Body of pancreas (tissue), 4 donors: ENCODE data around the gene USF3.

Experiments used
- POLR2A ChIP-seq, 3 donors: fragments of 450-650 bp; IDR thresholded peaks; one replicate each; pipeline ENCODE4 v1.6.1; 2016; ENCODE audit warnings: antibody characterized with exemption in 3 of 3, mild to moderate bottlenecking in 2 of 3
- TF ChIP-seq, protein P1 (sequence below), 7 experiments: fragments of 450-650 bp in 4 of 7; fragments of 200-600 bp in 3 of 7; sonication (generic) in 3 of 7; IDR thresholded peaks; one replicate each; pipeline ENCODE4 v1.5.1; 2016 to 2019; ENCODE audit warnings: antibody characterized with exemption in 7 of 7

DNA sequence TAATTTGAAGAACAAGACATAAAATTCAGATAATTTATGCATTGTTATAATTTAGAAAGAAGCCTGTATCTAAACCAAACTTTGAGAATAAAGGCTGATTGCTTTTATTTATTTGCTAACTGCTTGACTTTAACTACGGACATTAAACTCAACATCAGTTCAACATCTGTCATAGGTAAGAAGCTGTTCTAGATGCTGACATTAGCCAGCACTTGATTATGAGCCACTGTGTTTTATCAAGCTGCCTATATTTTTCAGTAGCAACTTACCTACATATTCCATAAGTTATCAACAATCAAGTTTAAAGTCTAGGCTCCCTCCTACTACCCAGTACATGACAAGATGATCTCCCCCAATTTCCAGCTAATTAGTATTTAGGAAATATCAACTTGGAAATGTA is 42.1 kb downstream of the USF3 start:
- TF ChIP-seq, protein P1, sequence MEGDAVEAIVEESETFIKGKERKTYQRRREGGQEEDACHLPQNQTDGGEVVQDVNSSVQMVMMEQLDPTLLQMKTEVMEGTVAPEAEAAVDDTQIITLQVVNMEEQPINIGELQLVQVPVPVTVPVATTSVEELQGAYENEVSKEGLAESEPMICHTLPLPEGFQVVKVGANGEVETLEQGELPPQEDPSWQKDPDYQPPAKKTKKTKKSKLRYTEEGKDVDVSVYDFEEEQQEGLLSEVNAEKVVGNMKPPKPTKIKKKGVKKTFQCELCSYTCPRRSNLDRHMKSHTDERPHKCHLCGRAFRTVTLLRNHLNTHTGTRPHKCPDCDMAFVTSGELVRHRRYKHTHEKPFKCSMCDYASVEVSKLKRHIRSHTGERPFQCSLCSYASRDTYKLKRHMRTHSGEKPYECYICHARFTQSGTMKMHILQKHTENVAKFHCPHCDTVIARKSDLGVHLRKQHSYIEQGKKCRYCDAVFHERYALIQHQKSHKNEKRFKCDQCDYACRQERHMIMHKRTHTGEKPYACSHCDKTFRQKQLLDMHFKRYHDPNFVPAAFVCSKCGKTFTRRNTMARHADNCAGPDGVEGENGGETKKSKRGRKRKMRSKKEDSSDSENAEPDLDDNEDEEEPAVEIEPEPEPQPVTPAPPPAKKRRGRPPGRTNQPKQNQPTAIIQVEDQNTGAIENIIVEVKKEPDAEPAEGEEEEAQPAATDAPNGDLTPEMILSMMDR (IDR thresholded peaks at IDR 0.05): no peak
- TF ChIP-seq POLR2A (IDR thresholded peaks at IDR 0.05): no peak
